Measurements from ENCODE around the gene OTOF.

OTOF gene

DNA sequence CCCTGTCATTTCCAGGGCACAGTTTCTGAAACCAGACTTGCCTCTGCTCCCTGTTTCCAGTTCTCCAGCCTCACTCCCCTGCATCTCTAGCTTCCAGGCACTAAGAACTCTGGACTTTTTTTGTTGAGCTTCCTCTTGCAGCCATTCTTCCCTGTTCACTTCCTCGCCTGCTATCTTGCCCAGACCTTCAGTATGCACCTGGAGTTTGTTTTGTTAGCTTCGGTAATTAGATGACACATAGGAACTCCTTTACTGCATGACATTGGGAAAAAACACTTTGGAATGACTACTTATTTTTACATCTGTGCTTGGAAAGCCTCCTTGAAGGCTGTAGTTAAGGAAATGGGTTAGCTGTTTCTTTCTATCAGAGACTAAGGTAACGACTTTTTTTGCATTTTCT, 35.2 kb downstream of the OTOF start:
- H3K9me2 ChIP-seq (replicated peaks; ENCODE audit: insufficient read depth, low read length) = no peaks in the 10 kb centered on the region
- no peaks in the 10 kb centered on the region for H4K20me1 ChIP-seq (ENCODE audit: insufficient read depth, low read length)
- H3K27me3 ChIP-seq (replicated peaks; ENCODE audit: insufficient read depth, low read length) = no peaks in the 10 kb centered on the region
- H3K4me2 ChIP-seq (ENCODE audit: low read depth, low read length) = no peak overlapping the region
- H3K36me3 ChIP-seq (replicated peaks; ENCODE audit: insufficient read depth, low read length) = no peaks in the 10 kb centered on the region
- H3K79me2 ChIP-seq (ENCODE audit: low read length) = no peaks in the 10 kb centered on the region
- no peak overlapping the region for H3K9ac ChIP-seq (ENCODE audit: low read length)
- no peaks in the 10 kb centered on the region for H3K9me3 ChIP-seq (replicated peaks; ENCODE audit: insufficient read depth, low read length)
- no peak for TF ChIP-seq EZH2 (optimal IDR thresholded peaks at IDR 0.05; ENCODE audit: low read depth, low read length)
- TF ChIP-seq, protein P1, sequence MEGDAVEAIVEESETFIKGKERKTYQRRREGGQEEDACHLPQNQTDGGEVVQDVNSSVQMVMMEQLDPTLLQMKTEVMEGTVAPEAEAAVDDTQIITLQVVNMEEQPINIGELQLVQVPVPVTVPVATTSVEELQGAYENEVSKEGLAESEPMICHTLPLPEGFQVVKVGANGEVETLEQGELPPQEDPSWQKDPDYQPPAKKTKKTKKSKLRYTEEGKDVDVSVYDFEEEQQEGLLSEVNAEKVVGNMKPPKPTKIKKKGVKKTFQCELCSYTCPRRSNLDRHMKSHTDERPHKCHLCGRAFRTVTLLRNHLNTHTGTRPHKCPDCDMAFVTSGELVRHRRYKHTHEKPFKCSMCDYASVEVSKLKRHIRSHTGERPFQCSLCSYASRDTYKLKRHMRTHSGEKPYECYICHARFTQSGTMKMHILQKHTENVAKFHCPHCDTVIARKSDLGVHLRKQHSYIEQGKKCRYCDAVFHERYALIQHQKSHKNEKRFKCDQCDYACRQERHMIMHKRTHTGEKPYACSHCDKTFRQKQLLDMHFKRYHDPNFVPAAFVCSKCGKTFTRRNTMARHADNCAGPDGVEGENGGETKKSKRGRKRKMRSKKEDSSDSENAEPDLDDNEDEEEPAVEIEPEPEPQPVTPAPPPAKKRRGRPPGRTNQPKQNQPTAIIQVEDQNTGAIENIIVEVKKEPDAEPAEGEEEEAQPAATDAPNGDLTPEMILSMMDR (IDR thresholded peaks at IDR 0.05; ENCODE audit: low read length) = no peak
- TF ChIP-seq EZH2phosphoT487 (IDR thresholded peaks at IDR 0.05; ENCODE audit: low read length) = no peak
- no peak overlapping the region for H2AFZ ChIP-seq (ENCODE audit: low read length)
- no peak overlapping the region for H3K4me3 ChIP-seq (ENCODE audit: low read length)
- H3K27ac ChIP-seq (ENCODE audit: low read length) = no peak overlapping the region
- no peaks in the 10 kb centered on the region for H3F3A ChIP-seq (ENCODE audit: insufficient read depth, low read length)
- DNase-seq = no peak
- H3K4me1 ChIP-seq (ENCODE audit: low read length) = no peaks in the 10 kb centered on the region

DNA sequence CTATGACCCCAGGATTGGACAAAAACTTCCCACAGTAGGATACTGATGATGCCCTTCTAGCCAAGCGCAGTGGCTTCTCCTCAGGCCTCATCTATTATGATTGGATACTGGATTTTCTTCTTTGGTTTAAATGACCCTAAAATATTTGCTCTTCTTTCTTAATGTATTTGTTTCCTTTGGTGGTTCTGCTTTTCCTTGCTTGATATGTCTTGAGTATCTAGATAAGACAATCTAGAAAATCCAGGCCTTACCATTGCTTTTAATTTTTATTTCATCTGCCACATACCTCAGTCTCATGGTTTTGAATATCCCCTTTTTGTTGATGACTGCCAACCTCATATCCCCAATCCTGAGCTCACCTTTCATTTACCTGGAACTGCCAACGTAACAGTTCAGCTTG, 35.6 kb downstream of the OTOF start:
- H3K4me3 ChIP-seq (ENCODE audit: low read length) = no peak overlapping the region
- no peaks in the 10 kb centered on the region for H3K36me3 ChIP-seq (replicated peaks; ENCODE audit: insufficient read depth, low read length)
- no peaks in the 10 kb centered on the region for H3K9me2 ChIP-seq (replicated peaks; ENCODE audit: insufficient read depth, low read length)
- H3K9ac ChIP-seq (ENCODE audit: low read length) = no peak overlapping the region
- no peaks in the 10 kb centered on the region for H3K4me1 ChIP-seq (ENCODE audit: low read length)
- H3K4me2 ChIP-seq (ENCODE audit: low read depth, low read length) = no peak overlapping the region
- H3K9me3 ChIP-seq (replicated peaks; ENCODE audit: insufficient read depth, low read length) = no peaks in the 10 kb centered on the region
- H4K20me1 ChIP-seq (ENCODE audit: insufficient read depth, low read length) = no peaks in the 10 kb centered on the region
- no peaks in the 10 kb centered on the region for H3K27me3 ChIP-seq (replicated peaks; ENCODE audit: insufficient read depth, low read length)
- H2AFZ ChIP-seq (ENCODE audit: low read length) = no peak overlapping the region
- no peaks in the 10 kb centered on the region for H3K79me2 ChIP-seq (ENCODE audit: low read length)
- TF ChIP-seq EZH2 (optimal IDR thresholded peaks at IDR 0.05; ENCODE audit: low read depth, low read length) (no peak), EZH2phosphoT487 (IDR thresholded peaks at IDR 0.05; ENCODE audit: low read length) (no peak)
- TF ChIP-seq, protein P1 (IDR thresholded peaks at IDR 0.05; ENCODE audit: low read length) = no peak
- DNase-seq = no peak
- no peak overlapping the region for H3K27ac ChIP-seq (ENCODE audit: low read length)
- H3F3A ChIP-seq (ENCODE audit: insufficient read depth, low read length) = no peaks in the 10 kb centered on the region

DNA sequence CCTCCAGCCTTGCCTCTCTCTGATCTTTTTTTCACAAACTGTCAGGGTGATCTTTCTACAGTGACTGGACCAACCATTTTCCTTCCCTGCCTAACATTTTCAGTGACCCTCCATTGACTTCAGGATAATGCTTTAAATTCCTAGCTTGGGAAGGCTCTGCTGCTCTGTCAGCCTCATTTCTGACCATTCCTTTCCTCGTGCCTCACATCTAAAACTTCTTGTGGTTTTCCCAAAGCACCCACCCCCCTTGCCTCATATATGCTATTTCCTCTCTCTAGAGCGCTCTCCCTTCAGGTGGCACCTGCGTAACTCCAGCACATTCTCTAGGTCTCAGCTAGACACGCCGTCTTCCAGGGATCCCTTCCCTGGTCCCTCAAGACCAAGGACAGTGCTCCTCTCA, 39.0 kb downstream of the OTOF start:
- H4K20me1 ChIP-seq (ENCODE audit: insufficient read depth, low read length) = no peaks in the 10 kb centered on the region
- no peak for DNase-seq
- no peaks in the 10 kb centered on the region for H3F3A ChIP-seq (ENCODE audit: insufficient read depth, low read length)
- H3K4me2 ChIP-seq (ENCODE audit: low read depth, low read length) = no peak overlapping the region
- H3K4me1 ChIP-seq (ENCODE audit: low read length) = no peaks in the 10 kb centered on the region
- no peaks in the 10 kb centered on the region for H3K27me3 ChIP-seq (replicated peaks; ENCODE audit: insufficient read depth, low read length)
- TF ChIP-seq, protein P1 (IDR thresholded peaks at IDR 0.05; ENCODE audit: low read length) = no peak
- no peak for TF ChIP-seq EZH2phosphoT487 (IDR thresholded peaks at IDR 0.05; ENCODE audit: low read length)
- TF ChIP-seq EZH2 (optimal IDR thresholded peaks at IDR 0.05; ENCODE audit: low read depth, low read length) = no peak
- H3K4me3 ChIP-seq (ENCODE audit: low read length) = no peak overlapping the region
- H3K79me2 ChIP-seq (ENCODE audit: low read length) = no peaks in the 10 kb centered on the region
- H3K36me3 ChIP-seq (replicated peaks; ENCODE audit: insufficient read depth, low read length) = no peaks in the 10 kb centered on the region
- H3K9me2 ChIP-seq (replicated peaks; ENCODE audit: insufficient read depth, low read length) = no peaks in the 10 kb centered on the region
- no peak overlapping the region for H3K27ac ChIP-seq (ENCODE audit: low read length)
- no peak overlapping the region for H2AFZ ChIP-seq (ENCODE audit: low read length)
- no peaks in the 10 kb centered on the region for H3K9me3 ChIP-seq (replicated peaks; ENCODE audit: insufficient read depth, low read length)
- no peak overlapping the region for H3K9ac ChIP-seq (ENCODE audit: low read length)

Measured in MM.1S (cell line).